Measurements from ENCODE around the gene TSPAN3.

The TSPAN3 gene

GRCh38 chr15:77053709-77054108 lies 17.2 kb downstream of the TSPAN3 start:
- no peak for DNase-seq (ENCODE audit: low spot score)

GRCh38 chr15:77052556-77052955 lies 18.4 kb downstream of the TSPAN3 start:
- DNase-seq (ENCODE audit: low spot score): no peak

DNA sequence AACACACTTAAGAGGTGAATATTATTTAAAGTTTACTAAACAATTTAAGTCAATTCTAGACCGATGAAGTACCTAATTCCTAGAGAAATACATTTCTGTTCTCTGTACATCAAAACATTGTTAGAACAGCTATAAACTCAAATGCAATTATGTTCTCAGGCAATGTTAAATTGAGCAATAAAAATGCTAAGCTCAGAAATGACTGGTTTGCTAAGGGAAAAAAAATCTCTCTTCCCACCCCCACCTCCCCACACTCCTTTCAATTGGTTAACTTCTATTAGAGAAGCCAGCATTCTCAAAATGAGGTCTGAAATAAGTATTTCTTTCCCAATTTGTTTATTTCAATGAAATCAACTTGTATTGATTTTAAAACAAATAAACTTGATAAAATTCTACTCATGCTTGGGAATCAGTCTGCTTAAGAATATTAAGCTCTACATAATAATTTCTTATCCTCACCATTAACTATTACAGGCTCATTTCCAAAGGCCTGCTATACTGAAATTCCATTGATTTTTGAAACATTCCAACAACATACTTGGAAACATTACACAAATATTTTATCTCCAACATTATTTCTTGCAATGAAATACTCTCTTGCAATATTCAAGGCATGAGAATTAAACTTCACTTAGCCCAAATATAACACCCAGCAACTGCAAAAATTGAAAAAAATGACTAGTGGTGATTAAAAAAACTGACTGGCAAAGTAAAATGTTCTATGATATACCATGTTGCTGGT lies 22.6 kb downstream of the TSPAN3 start:
- DNase-seq (ENCODE audit: low spot score): no peak

DNA sequence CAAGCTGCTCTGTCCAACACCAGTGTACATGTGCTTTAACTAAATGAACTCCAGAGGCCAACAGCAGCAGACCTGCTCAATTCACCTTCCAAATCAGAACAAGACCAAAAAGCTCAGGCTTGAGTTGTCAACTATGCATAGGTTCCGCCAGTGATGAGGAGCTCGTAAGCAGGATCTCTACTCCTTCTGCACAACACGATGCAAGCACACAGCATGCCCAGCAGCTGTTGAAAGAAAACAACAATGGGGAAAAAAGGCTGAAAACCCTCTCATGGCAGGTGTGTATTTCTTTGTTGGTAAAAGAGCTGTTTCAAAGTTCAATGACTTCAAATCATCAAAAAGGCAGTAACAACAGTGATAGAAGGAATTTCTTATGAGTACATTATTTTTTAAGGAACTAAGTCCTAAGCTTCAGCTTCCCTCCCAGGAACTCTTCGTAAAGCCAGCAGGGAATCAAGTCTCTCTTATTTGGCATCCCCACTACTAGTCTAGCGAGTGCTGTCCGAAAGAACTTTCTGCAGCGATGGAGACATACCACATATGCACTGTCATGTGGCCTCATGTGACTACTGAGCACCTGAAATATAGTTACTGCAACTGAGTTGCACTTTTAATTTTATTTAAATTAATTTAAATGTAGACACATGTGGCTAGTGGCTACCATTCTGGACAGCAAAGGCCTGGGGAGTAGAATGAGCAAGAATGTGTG lies 24.1 kb downstream of the TSPAN3 start:
- DNase-seq (ENCODE audit: low spot score): no peak

- peak; percentile 74 for DNase-seq (ENCODE audit: low spot score)
Measured at GRCh38 chr15:77045985-77046384, 24.9 kb downstream of the TSPAN3 start.

DNA sequence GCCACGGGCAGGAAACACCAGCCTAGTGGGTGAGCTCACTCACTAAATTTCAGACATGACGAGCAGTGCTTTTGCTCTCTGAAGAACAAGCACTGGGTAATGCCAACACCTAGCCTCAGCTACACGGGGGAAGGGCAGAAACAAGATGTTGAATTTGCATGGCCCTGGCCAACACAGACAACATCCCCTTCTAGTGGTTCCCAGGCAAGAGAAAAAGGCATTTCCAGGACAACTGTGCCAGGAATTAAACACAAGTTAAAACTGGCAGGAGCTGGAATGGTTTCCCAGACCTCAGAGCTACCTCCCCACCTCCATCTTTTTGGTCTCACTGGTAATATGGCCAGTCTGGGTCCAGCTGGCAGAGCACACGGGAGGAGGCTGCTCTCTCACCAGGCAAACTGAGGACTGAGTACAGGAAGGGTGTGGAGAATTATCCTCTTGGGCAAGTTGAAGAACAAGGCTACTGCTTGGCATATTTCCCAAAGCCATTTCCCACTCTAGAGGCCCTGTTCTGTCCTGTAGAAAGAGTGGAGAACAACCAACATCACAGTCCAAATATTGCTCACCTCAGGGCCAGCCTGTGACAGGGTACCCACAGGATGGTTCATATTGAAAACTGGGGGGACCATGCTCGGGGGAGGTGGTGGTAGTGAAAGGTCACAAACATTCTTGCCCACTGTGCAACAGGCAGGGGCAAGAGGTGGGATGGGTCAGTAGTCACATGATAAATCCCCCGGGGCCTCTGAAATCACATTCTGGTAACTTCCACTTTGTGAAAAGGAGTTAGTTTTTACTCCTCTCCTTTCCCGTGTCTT lies 26.5 kb downstream of the TSPAN3 start:
- no peak for DNase-seq (ENCODE audit: low spot score)

- DNase-seq (ENCODE audit: low spot score): no peak
Measured at GRCh38 chr15:77042955-77043920, 27.7 kb downstream of the TSPAN3 start.

- no peak for DNase-seq (ENCODE audit: low spot score)
Measured at GRCh38 chr15:77042245-77042919, 28.5 kb downstream of the TSPAN3 start.

DNA sequence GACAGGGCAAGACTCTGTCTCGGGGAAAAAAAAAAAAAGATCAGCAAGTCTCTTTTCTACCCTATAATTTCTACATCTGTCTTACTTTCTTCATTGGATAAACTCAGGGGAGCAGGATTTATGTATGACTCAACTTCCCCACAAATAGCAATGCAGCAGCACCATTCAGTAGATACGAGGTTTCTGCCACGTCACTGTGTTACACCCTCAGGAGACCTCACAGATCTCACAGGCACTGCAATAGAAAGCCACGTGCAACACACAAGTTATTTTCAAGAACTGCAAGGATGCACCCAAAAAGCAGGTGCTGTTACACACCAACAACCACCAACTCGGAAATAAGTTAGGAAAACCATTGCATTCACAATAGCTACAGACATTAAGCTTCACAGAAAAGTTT lies 30.2 kb downstream of the TSPAN3 start:
- DNase-seq (ENCODE audit: low spot score): no peak

GRCh38 chr15:77039848-77040247 lies 31.1 kb downstream of the TSPAN3 start:
- no peak for DNase-seq (ENCODE audit: low spot score)

DNA sequence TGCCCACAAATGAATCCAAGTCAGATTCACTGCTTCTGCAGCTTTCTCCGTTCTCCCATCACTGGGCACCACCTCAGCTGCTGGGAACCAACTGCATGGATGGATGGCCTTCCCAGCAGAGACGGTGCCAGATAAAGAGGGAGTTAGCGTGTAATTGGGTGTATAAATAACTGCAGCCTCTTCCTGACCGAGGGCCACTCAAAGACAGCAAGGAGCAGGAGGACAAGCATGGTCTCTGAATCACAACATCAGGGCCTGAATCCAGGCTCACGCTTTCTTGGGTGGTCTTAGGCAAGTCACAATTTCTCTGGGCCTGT lies 31.7 kb downstream of the TSPAN3 start:
- no peak for DNase-seq (ENCODE audit: low spot score)

GRCh38 chr15:77038312-77039216 lies 32.3 kb downstream of the TSPAN3 start:
- no peak for DNase-seq (ENCODE audit: low spot score)

- no peak for DNase-seq (ENCODE audit: low spot score)
Measured at GRCh38 chr15:77037388-77038209, 33.3 kb downstream of the TSPAN3 start.

DNA sequence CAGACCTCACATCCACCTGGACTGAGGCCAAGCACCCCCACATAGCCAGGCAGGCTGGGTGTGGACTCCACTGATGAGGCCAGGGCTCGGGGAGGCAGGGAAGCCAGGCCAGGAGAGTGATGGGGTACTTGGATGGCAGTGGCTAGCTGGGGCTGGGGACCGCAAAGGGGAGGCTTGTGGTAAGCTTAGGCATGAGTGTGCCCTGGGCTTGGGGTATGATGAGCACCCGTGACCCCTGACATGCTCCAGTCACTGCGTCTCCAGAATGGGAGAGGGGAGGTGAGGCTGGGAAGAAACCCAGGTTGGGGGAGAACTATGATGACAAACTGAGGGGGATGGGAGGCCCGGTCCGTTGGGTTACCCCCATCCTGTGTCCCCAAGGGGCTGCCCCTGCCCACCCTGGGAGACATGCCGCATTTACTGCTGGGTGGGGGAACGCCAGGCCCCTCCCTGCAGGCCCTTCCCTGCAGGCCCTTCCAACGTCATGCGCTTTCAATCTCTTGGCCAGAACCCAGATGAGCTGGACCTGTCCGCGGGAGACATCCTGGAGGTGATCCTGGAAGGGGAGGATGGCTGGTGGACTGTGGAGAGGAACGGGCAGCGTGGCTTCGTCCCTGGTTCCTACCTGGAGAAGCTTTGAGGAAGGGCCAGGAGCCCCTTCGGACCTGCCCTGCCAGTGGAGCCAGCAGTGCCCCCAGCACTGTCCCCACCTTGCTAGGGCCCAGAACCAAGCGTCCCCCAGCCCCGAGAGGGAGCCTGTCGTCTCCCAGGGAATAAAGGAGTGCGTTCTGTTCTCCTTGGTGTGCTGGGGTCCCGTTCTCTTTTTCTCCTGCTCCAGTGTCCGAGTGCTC lies 34.1 kb downstream of the TSPAN3 start:
- DNase-seq (ENCODE audit: low spot score): no peak

- no peak for DNase-seq (ENCODE audit: low spot score)
Measured at GRCh38 chr15:77035999-77036471, 34.9 kb downstream of the TSPAN3 start.

DNA sequence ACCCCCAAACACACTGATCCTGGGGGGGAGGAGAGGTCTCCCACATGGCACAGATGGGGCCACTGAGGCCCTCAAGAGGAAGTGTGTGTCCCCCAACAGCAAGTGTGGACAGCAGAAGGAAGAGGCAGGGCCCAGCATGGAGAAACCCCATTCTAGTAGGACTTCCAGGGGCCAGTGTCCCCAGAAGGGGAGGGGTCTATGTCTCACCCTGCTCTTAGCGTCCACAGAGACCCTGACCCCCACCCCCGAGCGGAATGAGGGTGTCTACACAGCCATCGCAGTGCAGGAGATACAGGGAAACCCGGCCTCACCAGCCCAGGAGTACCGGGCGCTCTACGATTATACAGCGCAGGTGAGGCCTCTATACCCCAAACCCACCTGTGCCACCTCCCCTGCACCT lies 35.3 kb downstream of the TSPAN3 start:
- DNase-seq (ENCODE audit: low spot score): no peak

DNA sequence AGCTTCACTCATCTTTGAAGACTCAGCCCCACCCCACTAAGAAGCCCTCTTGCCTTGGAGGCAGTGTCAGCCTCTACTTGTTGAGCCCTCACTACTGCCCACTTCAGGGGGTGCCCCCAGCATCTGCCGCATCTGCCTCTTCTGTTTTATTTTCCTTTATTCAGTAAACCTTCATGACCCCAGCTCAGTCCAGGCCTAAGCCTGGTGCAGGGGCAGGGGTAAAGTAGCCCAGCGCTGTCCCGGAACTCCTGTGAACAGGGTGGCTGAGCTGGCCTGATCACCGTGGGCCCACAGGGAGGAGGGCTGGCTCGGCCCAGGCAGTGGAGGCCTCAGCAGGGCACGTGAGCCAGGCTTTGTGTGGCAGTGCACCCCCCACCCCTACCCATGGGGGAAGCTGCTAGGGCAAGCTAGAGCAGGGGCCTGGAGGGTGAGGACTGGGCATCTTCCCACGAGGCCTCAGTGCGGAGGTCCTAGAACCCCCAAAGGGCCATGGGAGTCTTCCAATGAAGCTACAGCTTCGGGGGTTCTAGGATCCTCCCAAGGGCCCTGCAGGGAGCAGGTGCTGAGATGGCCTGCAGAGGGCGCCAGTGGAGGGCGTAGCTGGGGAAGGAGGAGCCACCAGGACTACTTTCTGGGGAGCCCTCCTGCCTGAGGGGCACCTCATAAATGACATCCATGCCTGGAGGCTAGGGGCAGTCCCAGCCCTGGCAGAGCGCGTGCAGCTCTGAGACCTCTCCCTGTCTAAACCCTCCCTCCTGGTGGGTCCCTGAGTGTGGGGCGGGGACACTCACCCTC lies 36.0 kb downstream of the TSPAN3 start:
- DNase-seq (ENCODE audit: low spot score): no peak
